ENCODE measurements around the gene BEST4. TPM values are rescaled to one million over a fixed set of nuclear protein-coding genes. Genes with fewer than 3 reads are reported as not detected.

BEST4 gene
- polyA plus RNA-seq, 1 donor (not counting 4 experiments of a cell fraction or from before 2014, with no cell fraction given) = 0.14 TPM

DNA sequence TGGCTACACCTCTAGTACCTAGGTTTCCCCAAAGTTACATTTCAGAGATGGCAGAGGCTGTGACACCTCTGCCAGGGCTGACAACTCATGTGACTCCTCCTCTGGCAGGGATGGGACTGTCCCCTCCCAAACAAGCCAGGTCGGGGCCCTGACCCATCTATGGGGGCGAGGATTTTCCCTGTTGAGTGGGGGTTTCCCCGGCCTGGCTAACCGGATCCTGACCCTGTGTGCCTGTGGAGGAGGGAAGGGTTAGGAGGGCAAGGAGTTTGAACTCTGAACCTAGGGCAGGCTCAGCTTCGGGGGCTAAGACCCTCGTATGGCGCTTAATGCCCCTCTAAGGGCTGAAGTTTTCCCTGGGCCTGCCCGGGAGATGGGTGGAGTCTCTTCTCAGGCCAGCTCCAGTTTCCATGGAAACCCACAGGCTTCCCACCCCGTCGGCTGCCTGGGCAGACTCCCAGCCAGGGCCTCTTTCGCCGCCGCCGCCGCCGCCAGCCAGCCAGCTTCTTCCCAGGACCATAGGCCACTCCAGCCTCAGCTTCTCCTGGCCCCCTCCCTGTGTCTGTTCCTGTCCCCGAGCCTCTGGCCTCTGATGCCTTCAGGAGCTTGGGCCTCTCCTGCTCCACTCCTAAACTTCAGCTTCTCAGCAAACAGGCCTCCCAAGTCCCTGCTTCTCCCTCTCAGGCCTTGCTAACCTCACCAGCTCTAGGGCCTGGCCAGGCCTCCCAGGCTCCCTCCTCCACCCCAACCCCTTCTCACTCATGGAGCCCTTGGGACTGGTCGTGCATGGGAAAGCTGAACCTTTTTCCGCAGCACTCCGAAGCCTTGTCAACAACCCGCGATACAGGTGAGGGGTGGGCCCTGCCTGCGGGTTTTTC is 20.3 kb upstream of the BEST4 start, which contains the start of gene BTBD19:
Gene BTBD19, plus strand, starts transcription at position 461 of the 875 bp plus-strand sequence. Its CDS starts 298 bp downstream, at position 759.
- no peak for TF ChIP-seq EZH2 (IDR thresholded peaks at IDR 0.05; ENCODE audit: low read length)
- TF ChIP-seq, protein P1, sequence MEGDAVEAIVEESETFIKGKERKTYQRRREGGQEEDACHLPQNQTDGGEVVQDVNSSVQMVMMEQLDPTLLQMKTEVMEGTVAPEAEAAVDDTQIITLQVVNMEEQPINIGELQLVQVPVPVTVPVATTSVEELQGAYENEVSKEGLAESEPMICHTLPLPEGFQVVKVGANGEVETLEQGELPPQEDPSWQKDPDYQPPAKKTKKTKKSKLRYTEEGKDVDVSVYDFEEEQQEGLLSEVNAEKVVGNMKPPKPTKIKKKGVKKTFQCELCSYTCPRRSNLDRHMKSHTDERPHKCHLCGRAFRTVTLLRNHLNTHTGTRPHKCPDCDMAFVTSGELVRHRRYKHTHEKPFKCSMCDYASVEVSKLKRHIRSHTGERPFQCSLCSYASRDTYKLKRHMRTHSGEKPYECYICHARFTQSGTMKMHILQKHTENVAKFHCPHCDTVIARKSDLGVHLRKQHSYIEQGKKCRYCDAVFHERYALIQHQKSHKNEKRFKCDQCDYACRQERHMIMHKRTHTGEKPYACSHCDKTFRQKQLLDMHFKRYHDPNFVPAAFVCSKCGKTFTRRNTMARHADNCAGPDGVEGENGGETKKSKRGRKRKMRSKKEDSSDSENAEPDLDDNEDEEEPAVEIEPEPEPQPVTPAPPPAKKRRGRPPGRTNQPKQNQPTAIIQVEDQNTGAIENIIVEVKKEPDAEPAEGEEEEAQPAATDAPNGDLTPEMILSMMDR (optimal IDR thresholded peaks at IDR 0.05 in 1 of 3, IDR thresholded peaks at IDR 0.05 in 1 of 3, conservative IDR thresholded peaks at IDR 0.05 in 1 of 3; ENCODE audit: extremely low read depth in 1 of 3, insufficient read depth in 2 of 3, low read length in 3 of 3) = no peak
- Histone ChIP-seq H3K9me3 (ENCODE audit: control insufficient read depth, low read depth, low read length) (no peaks in the 10 kb centered on the region), H3K4me2 (ENCODE audit: control insufficient read depth, extremely low read depth, insufficient read depth, low read depth, low read length) (peak within 1 kb of the TSS; percentile 81), H3K36me3 (ENCODE audit: control insufficient read depth in 2 of 2, extremely low read depth in 1 of 2, insufficient read depth in 2 of 2, low read length in 2 of 2) (peaks cover 20 to 52% of the 10 kb centered on the region in 2 experiments), H3K4me1 (ENCODE audit: control insufficient read depth, extremely low read depth, insufficient read depth, low read length) (peaks cover 53% of the 10 kb centered on the region), H2AFZ (ENCODE audit: control insufficient read depth, low read length) (no peak within 1 kb of the TSS), H3K9ac (ENCODE audit: control insufficient read depth, extremely low read depth, insufficient read depth, low read length) (peak within 1 kb of the TSS; percentile 78), H3K4me3 (ENCODE audit: control insufficient read depth in 2 of 3, extremely low read depth in 1 of 3, insufficient read depth in 2 of 3, low read depth in 1 of 3, low read length in 3 of 3) (peak within 1 kb of the TSS in 2 of 3 experiments; percentile 36 to 43), H3K27me3 (ENCODE audit: control insufficient read depth, extremely low read depth, insufficient read depth, low read length) (no peaks in the 10 kb centered on the region), H3K79me2 (ENCODE audit: control insufficient read depth, insufficient read depth, low read length) (peaks cover 12% of the 10 kb centered on the region), H3K9me1 (ENCODE audit: control insufficient read depth, extremely low read depth, insufficient read depth, low read length) (no peaks in the 10 kb centered on the region), H3K27ac (ENCODE audit: control insufficient read depth, insufficient read depth, low read length) (peak within 1 kb of the TSS; percentile 95), H4K20me1 (ENCODE audit: control insufficient read depth, extremely low read depth, insufficient read depth, low read length) (no peaks in the 10 kb centered on the region)
- DNase-seq (ENCODE audit: low read depth, low spot score) = no peak
- no peak for FAIRE-seq
- dilution Hi-C loops (cut with MboI; ENCODE audit: extremely low pct_ligation_motif_present, low sequenced_read_pairs) = no loop called here

DNA sequence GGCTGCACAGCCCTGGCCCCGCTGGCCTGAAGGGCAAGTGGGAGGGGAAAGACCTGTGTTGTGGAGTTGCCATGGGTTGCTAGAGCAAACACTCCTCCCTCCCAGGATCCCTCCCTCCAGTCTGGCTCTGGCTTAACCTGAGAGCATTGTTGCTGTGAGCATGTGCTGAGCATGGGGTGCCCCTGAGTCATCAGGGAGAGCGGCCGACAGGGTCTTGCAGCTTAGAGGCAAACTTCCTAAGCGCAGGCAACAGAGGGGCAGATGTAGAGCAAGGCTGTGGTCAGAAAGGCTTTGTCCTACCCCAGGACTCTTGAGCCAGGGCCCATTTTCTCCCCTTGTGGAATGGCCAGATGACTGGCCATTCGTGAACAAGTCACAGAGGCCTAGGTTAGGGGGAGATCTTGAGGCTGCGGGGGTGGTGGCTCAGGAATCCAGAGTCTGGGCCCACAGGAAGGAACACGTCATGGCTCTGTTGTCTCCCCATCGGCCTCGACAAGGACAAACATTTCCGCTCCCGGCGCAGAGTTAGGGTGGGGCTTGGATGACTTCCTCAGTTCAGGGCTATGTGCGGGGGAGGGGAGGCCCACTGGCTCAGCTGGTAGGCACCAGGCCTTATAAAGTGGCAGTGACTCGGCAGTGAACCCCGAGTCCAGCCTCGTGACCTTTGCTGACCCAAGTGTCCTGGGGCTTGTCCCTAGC is 19.5 kb upstream of the BEST4 start:
- dilution Hi-C loops (cut with MboI; ENCODE audit: extremely low pct_ligation_motif_present, low sequenced_read_pairs) = no loop called here
- FAIRE-seq (peak; percentile 89), DNase-seq (ENCODE audit: low read depth, low spot score) (peak; percentile 96)
- Histone ChIP-seq H3K36me3 (ENCODE audit: control insufficient read depth in 2 of 2, extremely low read depth in 1 of 2, insufficient read depth in 2 of 2, low read length in 2 of 2) (peaks cover 26 to 56% of the 10 kb centered on the region in 2 experiments), H2AFZ (ENCODE audit: control insufficient read depth, low read length) (no peak overlapping the region), H3K27me3 (ENCODE audit: control insufficient read depth, extremely low read depth, insufficient read depth, low read length) (no peaks in the 10 kb centered on the region), H3K9me3 (ENCODE audit: control insufficient read depth, low read depth, low read length) (no peaks in the 10 kb centered on the region), H3K9ac (ENCODE audit: control insufficient read depth, extremely low read depth, insufficient read depth, low read length) (peak overlapping the region; percentile 78), H3K4me2 (ENCODE audit: control insufficient read depth, extremely low read depth, insufficient read depth, low read depth, low read length) (peak overlapping the region; percentile 81), H4K20me1 (ENCODE audit: control insufficient read depth, extremely low read depth, insufficient read depth, low read length) (no peaks in the 10 kb centered on the region), H3K79me2 (ENCODE audit: control insufficient read depth, insufficient read depth, low read length) (peaks cover 20% of the 10 kb centered on the region), H3K4me1 (ENCODE audit: control insufficient read depth, extremely low read depth, insufficient read depth, low read length) (peaks cover 60% of the 10 kb centered on the region), H3K9me1 (ENCODE audit: control insufficient read depth, extremely low read depth, insufficient read depth, low read length) (no peaks in the 10 kb centered on the region), H3K4me3 (ENCODE audit: control insufficient read depth in 2 of 3, extremely low read depth in 1 of 3, insufficient read depth in 2 of 3, low read depth in 1 of 3, low read length in 3 of 3) (peak overlapping the region in 2 of 3 experiments; percentile 36 to 43), H3K27ac (ENCODE audit: control insufficient read depth, insufficient read depth, low read length) (peak overlapping the region; percentile 95)
- TF ChIP-seq EZH2 (IDR thresholded peaks at IDR 0.05; ENCODE audit: low read length) = no peak
- TF ChIP-seq, protein P1 (optimal IDR thresholded peaks at IDR 0.05 in 1 of 3, IDR thresholded peaks at IDR 0.05 in 1 of 3, conservative IDR thresholded peaks at IDR 0.05 in 1 of 3; ENCODE audit: extremely low read depth in 1 of 3, insufficient read depth in 2 of 3, low read length in 3 of 3) = no peak

All from keratinocyte (primary cell).